ENCODE results near the gene POLA2. TPM values are rescaled to one million over a fixed set of nuclear protein-coding genes. Genes with fewer than 3 reads are reported as not detected.
A peak's percentile ranks its signal among the peaks of the same experiment; 100 is the strongest.

POLA2 gene
- total and polyA plus RNA-seq, 5 experiments from 2014 or later = 9.7 to 24.7 (median 13.5) TPM

GRCh38 chr11:65316227-65317024, 54.7 kb downstream of the POLA2 start:
- POLR2A ChIA-PET = interaction anchor here (1.3 to 2.0 kb wide), 5 partner anchors 17 to 188 kb away, joined by 3 to 9 read pairs (median 5); partner anchors contain the start of genes DPF2, MALAT1 and POLA2
- no peak for DNase-seq
- H3K9me3 Mint-ChIP-seq = no peaks in the 10 kb centered on the region
- H3K4me3 Mint-ChIP-seq = peak overlapping the region in 9 of 10 donors; percentile 69 to 88 (median 76)
- no peaks in the 10 kb centered on the region for H3K36me3 Mint-ChIP-seq
- peak overlapping the region in 1 of 10 donors; percentile 46 for H3K27ac Mint-ChIP-seq
- peaks cover 6 to 12% (median 10%) of the 10 kb centered on the region in 4 donors for H3K4me1 Mint-ChIP-seq
- ATAC-seq = no peak
- H3K27me3 Mint-ChIP-seq = peaks cover 0 to 3% (median 0%) of the 10 kb centered on the region in 5 donors

GRCh38 chr11:65317025-65317786, 55.4 kb downstream of the POLA2 start:
- H3K27ac Mint-ChIP-seq = no peak overlapping the region
- POLR2A ChIA-PET = interaction anchor here (1.5 to 2.0 kb wide), 2 partner anchors 16 to 187 kb away, joined by 3 to 7 read pairs; partner anchors contain the start of gene DPF2
- no peak for ATAC-seq
- H3K4me3 Mint-ChIP-seq = peak overlapping the region in 2 of 10 donors; percentile 36 to 39
- H3K9me3 Mint-ChIP-seq = no peaks in the 10 kb centered on the region
- peaks cover 0 to 3% (median 0%) of the 10 kb centered on the region in 5 donors for H3K27me3 Mint-ChIP-seq
- H3K36me3 Mint-ChIP-seq = no peaks in the 10 kb centered on the region
- DNase-seq = no peak
- peaks cover 6 to 10% (median 10%) of the 10 kb centered on the region in 4 donors for H3K4me1 Mint-ChIP-seq

GRCh38 chr11:65320386-65321075, 58.8 kb downstream of the POLA2 start:
- POLR2A ChIA-PET = no interaction called here
- Mint-ChIP-seq H3K36me3 (no peaks in the 10 kb centered on the region), H3K4me1 (peaks cover 4 to 6% (median 5%) of the 10 kb centered on the region in 4 donors)

GRCh38 chr11:65321076-65321475, 59.3 kb downstream of the POLA2 start:
- no peak overlapping the region for H3K4me3 Mint-ChIP-seq
- H3K27me3 Mint-ChIP-seq = peaks cover 0 to 6% (median 2%) of the 10 kb centered on the region in 5 donors
- ATAC-seq = no peak
- POLR2A ChIA-PET = no interaction called here
- H3K27ac Mint-ChIP-seq = no peak overlapping the region
- peaks cover 0 to under 1% (median under 1%) of the 10 kb centered on the region in 4 donors for H3K4me1 Mint-ChIP-seq
- DNase-seq = no peak
- H3K9me3 Mint-ChIP-seq = no peaks in the 10 kb centered on the region
- H3K36me3 Mint-ChIP-seq = no peaks in the 10 kb centered on the region

More at GRCh38 chr11:65320386-65321075, 58.8 kb downstream of the POLA2 start:
- Mint-ChIP-seq H3K9me3 (no peaks in the 10 kb centered on the region), H3K4me3 (no peak overlapping the region), H3K27ac (no peak overlapping the region), H3K27me3 (peaks cover 0 to 6% (median 2%) of the 10 kb centered on the region in 5 donors)
- ATAC-seq (no peak), DNase-seq (no peak)

- DNase-seq (no peak), ATAC-seq (no peak)
- H3K9me3 Mint-ChIP-seq = no peaks in the 10 kb centered on the region
- POLR2A ChIA-PET = interaction anchor here (0.6 kb wide), 1 partner anchor 93 kb away, joined by 3 read pairs; no protein-coding TSS in a partner anchor
- no peak overlapping the region for H3K4me3 Mint-ChIP-seq
- peaks cover 0 to 6% (median 2%) of the 10 kb centered on the region in 5 donors for H3K27me3 Mint-ChIP-seq
- peak overlapping the region in 1 of 10 donors; percentile 79 for H3K27ac Mint-ChIP-seq
- H3K4me1 Mint-ChIP-seq = no peaks in the 10 kb centered on the region
- no peaks in the 10 kb centered on the region for H3K36me3 Mint-ChIP-seq
These were observed 60.2 kb downstream of the POLA2 start for GRCh38 chr11:65321828-65322485.

- no peaks in the 10 kb centered on the region for H3K9me3 Mint-ChIP-seq
These were observed 62.1 kb downstream of the POLA2 start for GRCh38 chr11:65323813-65324212.

GRCh38 chr11:65325435-65325834, 63.7 kb downstream of the POLA2 start:
- peaks cover 0 to 6% (median 2%) of the 10 kb centered on the region in 5 donors for H3K27me3 Mint-ChIP-seq
- no peak overlapping the region for H3K27ac Mint-ChIP-seq
- no peaks in the 10 kb centered on the region for H3K9me3 Mint-ChIP-seq
- POLR2A ChIA-PET = interaction anchor here (0.7 kb wide), 1 partner anchor 64 kb away, joined by 3 read pairs; the partner anchor contains the start of gene POLA2
- H3K36me3 Mint-ChIP-seq = no peaks in the 10 kb centered on the region
- peaks cover 4 to 11% (median 7%) of the 10 kb centered on the region in 4 donors for H3K4me1 Mint-ChIP-seq
- no peak overlapping the region for H3K4me3 Mint-ChIP-seq
- no peak for ATAC-seq
- no peak for DNase-seq

More at GRCh38 chr11:65323813-65324212, 62.1 kb downstream of the POLA2 start:
- Mint-ChIP-seq H3K27me3 (peaks cover 0 to 6% (median 2%) of the 10 kb centered on the region in 5 donors), H3K27ac (no peak overlapping the region), H3K4me1 (peaks cover 0 to 2% (median 0%) of the 10 kb centered on the region in 4 donors), H3K4me3 (no peak overlapping the region), H3K36me3 (no peaks in the 10 kb centered on the region)
- POLR2A ChIA-PET = no interaction called here
- DNase-seq = no peak
- ATAC-seq = no peak

- H3K27me3 Mint-ChIP-seq = peaks cover 0 to 6% (median 2%) of the 10 kb centered on the region in 5 donors
- H3K4me3 Mint-ChIP-seq = no peak overlapping the region
- H3K27ac Mint-ChIP-seq = no peak overlapping the region
- no peaks in the 10 kb centered on the region for H3K9me3 Mint-ChIP-seq
- no peaks in the 10 kb centered on the region for H3K36me3 Mint-ChIP-seq
- DNase-seq (no peak), ATAC-seq (no peak)
- POLR2A ChIA-PET = no interaction called here
- H3K4me1 Mint-ChIP-seq = peaks cover 4 to 11% (median 7%) of the 10 kb centered on the region in 4 donors
These were observed 65.3 kb downstream of the POLA2 start for GRCh38 chr11:65327021-65327420.

GRCh38 chr11:65329478-65329877, 67.7 kb downstream of the POLA2 start:
- Mint-ChIP-seq H3K4me3 (peak overlapping the region in 3 of 10 donors; percentile 20 to 50 (median 26)), H3K36me3 (no peaks in the 10 kb centered on the region), H3K27ac (peak overlapping the region in 9 of 10 donors; percentile 19 to 85 (median 71)), H3K27me3 (peaks cover 0 to 4% (median 0%) of the 10 kb centered on the region in 5 donors), H3K9me3 (no peaks in the 10 kb centered on the region), H3K4me1 (peaks cover 9 to 18% (median 14%) of the 10 kb centered on the region in 4 donors)
- POLR2A ChIA-PET = interaction anchor here (0.6 to 1.5 kb wide), 13 partner anchors 14 to 529 kb away, joined by 3 to 5 read pairs (median 3); partner anchors contain the start of genes CAPN1, CDC42EP2 and CFL1
- no peak for DNase-seq
- no peak for ATAC-seq

- peak; percentile 19 to 24 for ATAC-seq
These were observed 68.2 kb downstream of the POLA2 start for GRCh38 chr11:65329944-65330403.

GRCh38 chr11:65330544-65330943, 68.8 kb downstream of the POLA2 start:
- DNase-seq = no peak
- Mint-ChIP-seq H3K4me1 (peaks cover 19 to 29% (median 25%) of the 10 kb centered on the region in 4 donors), H3K9me3 (no peaks in the 10 kb centered on the region), H3K4me3 (peak overlapping the region in 1 of 10 donors; percentile 6), H3K27me3 (peaks cover 0 to 1% (median 0%) of the 10 kb centered on the region in 5 donors), H3K36me3 (no peaks in the 10 kb centered on the region), H3K27ac (peak overlapping the region in 1 of 10 donors; percentile 7)
- no peak for ATAC-seq
- POLR2A ChIA-PET = interaction anchor here (0.5 to 1.5 kb wide), 6 partner anchors 15 to 1001 kb away, joined by 3 to 6 read pairs (median 4); partner anchors contain the start of genes CDC42EP2, CFL1 and POLA2

More at GRCh38 chr11:65329944-65330403, 68.2 kb downstream of the POLA2 start:
- H3K36me3 Mint-ChIP-seq = no peaks in the 10 kb centered on the region
- POLR2A ChIA-PET = interaction anchor here (0.5 to 1.5 kb wide), 14 partner anchors 15 to 528 kb away, joined by 3 to 6 read pairs (median 4); partner anchors contain the start of genes CAPN1, CDC42EP2 and CFL1
- H3K4me3 Mint-ChIP-seq = peak overlapping the region in 3 of 10 donors; percentile 20 to 50 (median 26)
- peaks cover 0 to 4% (median 0%) of the 10 kb centered on the region in 5 donors for H3K27me3 Mint-ChIP-seq
- no peaks in the 10 kb centered on the region for H3K9me3 Mint-ChIP-seq
- DNase-seq = peak; percentile 63 to 92 (median 78)
- H3K4me1 Mint-ChIP-seq = peaks cover 14 to 23% (median 19%) of the 10 kb centered on the region in 4 donors
- H3K27ac Mint-ChIP-seq = peak overlapping the region in 9 of 10 donors; percentile 19 to 85 (median 71)
